Heart right ventricle (tissue), 16 donors: ENCODE data around the gene OMP. TPM values are rescaled to one million over a fixed set of nuclear protein-coding genes. Genes with fewer than 3 reads are reported as not detected.

ENCODE experiments used
- ATAC-seq, 8 donors: fragments of 200-7000 bp; cut with Tn5 transposase; one replicate each; pipeline ENCODE4 v1.9.1; 2020; ENCODE audit warnings: mild to moderate bottlenecking in 8 of 8, moderate library complexity in 8 of 8, moderate number of reproducible peaks in 1 of 8
- DNase-seq, 2 donors: peaks; one replicate each; pipeline ENCODE4 v3.0.0-alpha.2; 2020
- H3K27ac ChIP-seq, 10 donors: fragments of 200-600 bp; sonication (generic) in 2 of 10; one replicate each; pipeline versions ENCODE4 v1.5.0 to v1.8.0; 2020 to 2022; ENCODE audit warnings: mild to moderate bottlenecking in 3 of 10
- H3K27me3 ChIP-seq, 7 donors: fragments of 200-600 bp; one replicate each; pipeline ENCODE4 v1.8.0; 2021 to 2022; ENCODE audit warnings: mild to moderate bottlenecking in 2 of 7
- H3K36me3 ChIP-seq, 9 donors: fragments of 200-600 bp; sonication (generic) in 1 of 9; one replicate each; pipeline versions ENCODE4 v1.5.0 to v1.8.0; 2020 to 2022; ENCODE audit warnings: mild to moderate bottlenecking in 2 of 9
- H3K4me1 ChIP-seq, 9 donors: fragments of 200-600 bp; sonication (generic) in 1 of 9; one replicate each; pipeline versions ENCODE4 v1.5.0 to v1.8.0; 2020 to 2022; ENCODE audit warnings: mild to moderate bottlenecking in 4 of 9
- H3K4me3 ChIP-seq, 10 donors: fragments of 200-600 bp; sonication (generic) in 2 of 10; one replicate each; pipeline versions ENCODE4 v1.5.0 to v1.8.0; 2020 to 2022; ENCODE audit warnings: mild to moderate bottlenecking in 7 of 10, moderate library complexity in 2 of 10
- H3K9me3 ChIP-seq, 11 donors: fragments of 200-600 bp in 10 of 11; sonication (generic) in 2 of 11; one replicate each; pipeline versions ENCODE4 v1.5.0 to v1.8.0; 2013 to 2022; ENCODE audit warnings: mild to moderate bottlenecking in 2 of 11, control low read depth in 1 of 11, moderate library complexity in 1 of 11
- CTCF ChIP-seq, 9 donors: fragments of 200-600 bp; sonication (generic) in 2 of 9; IDR thresholded peaks; one replicate each; pipeline versions ENCODE4 v1.5.0 to v1.8.0; 2021 to 2022; ENCODE audit warnings: antibody characterized with exemption in 9 of 9, mild to moderate bottlenecking in 5 of 9, moderate library complexity in 1 of 9
- WGBS, 2 donors: extraction: QIAGEN DNeasy Blood & Tissue Kit; methylation state at CpG; one replicate each; pipeline ENCODE4 v1.1.7; 2013; ENCODE audit warnings: inconsistent platforms in 1 of 2; 5-methylcytosine and 5-hydroxymethylcytosine counted together
- intact Hi-C, 10 donors: fragments of 100-400 bp; cut with DNase I; formaldehyde crosslinking; loops; one replicate each; pipeline versions ENCODE4 v1.11.1 to v1.14.2; 2022
- polyA plus RNA-seq, 2 donors: library from polyadenylated mRNA; stranded (reverse); fragments of 200-250 nt; gene quantifications; one replicate each; pipeline ENCODE4 v1.2.3, GENCODE V29; 2013
- total RNA-seq, 10 donors: library from RNA; stranded (reverse); fragmentation: NEBNext Ultra II Directional in 3 of 10; extraction: Animal tissue kit (Norgen Biotek cat#: 25700) in 3 of 10; gene quantifications; one replicate each; pipeline versions ENCODE4 v1.2.1 to v1.2.4, GENCODE V29; 2021 to 2023
- donor health status: Arrhythmogenic right ventricular cardiomyopathy.
- donor health status: ischemic (EF 13 %, LVEDD 7.1; RV severe dilation, severe dysfunction).
- donor health status: healthy with polysubstance abuse.
- donor health status: DM: no; HTN: yes; CAD: no.
- donor health status: DM: no; HTN: no; CAD: no.
- donor health status: ischemic (EF 25% LVEDD 6.9; RV normal size, moderate dysfunction).
- donor health status: ischemic (EF 25% LVEDD 5.7; RV mildly dilated, moderate dysfunction).
- donor health status: healthy.
- donor health status: DM: yes; HTN: yes; CAD: no.
- donor health status: Ischemic cardiomyopathy.
- donor health status: ischemic (EF 35%, LVEDD 5.7; RV mildly dilated, moderate dysfunction).
- donor health status: nonischemic (EF 11% LVEDD 7.7; RV severe dilation, severe dysfunction).
- donor health status: DM: yes; HTN: yes; CAD: no.
- donor health status: PGD.
- donor health status: ischemic (EF 29% LVEDD 5.4; RV normal size, mild dysfunction).
- donor health status: nonischemic (EF 23%, LVEDD 6.1; RV moderate dilation, normal function).

OMP gene
- total and polyA plus RNA-seq, 12 donors, result 0.58 TPM; not detected in 11

- H3K27me3 ChIP-seq, result no peaks in the 10 kb centered on the region
- DNase-seq, result no peak
- TF ChIP-seq CTCF (IDR thresholded peaks at IDR 0.05), result no peak
- peaks cover 0 to 27% (median 0%) of the 10 kb centered on the region in 9 donors for H3K4me1 ChIP-seq
- intact Hi-C loops, result no loop called here
- peak in 3 of 8 donors; percentile 4 to 28 (median 17) for ATAC-seq
- peaks cover 0 to 3% (median 0%) of the 10 kb centered on the region in 9 donors for H3K36me3 ChIP-seq
- H3K27ac ChIP-seq, result no peak overlapping the region
- H3K9me3 ChIP-seq, result no peaks in the 10 kb centered on the region
- H3K4me3 ChIP-seq, result no peak overlapping the region
- WGBS, 2 donors, result 55 to 64% methylated on average over 11 of the region's 11 CpGs
Observed at GRCh38 chr11:77109236-77110019, 6.8 kb downstream of the OMP start.

GRCh38 chr11:77110836-77111235, 8.2 kb downstream of the OMP start:
- 85 to 94% methylated on average over 6 of the region's 6 CpGs for WGBS, 2 donors
- ATAC-seq, result no peak
- H3K4me3 ChIP-seq, result no peak overlapping the region
- TF ChIP-seq CTCF (IDR thresholded peaks at IDR 0.05), result no peak
- no peak overlapping the region for H3K27ac ChIP-seq
- H3K4me1 ChIP-seq, result peaks cover 0 to 27% (median 0%) of the 10 kb centered on the region in 9 donors
- no peaks in the 10 kb centered on the region for H3K27me3 ChIP-seq
- H3K9me3 ChIP-seq, result no peaks in the 10 kb centered on the region
- H3K36me3 ChIP-seq, result peaks cover 0 to 4% (median 0%) of the 10 kb centered on the region in 9 donors
- intact Hi-C loops, result no loop called here
- DNase-seq, result no peak

GRCh38 chr11:77111277-77111676, 8.6 kb downstream of the OMP start:
- Histone ChIP-seq H3K27me3 (no peaks in the 10 kb centered on the region), H3K36me3 (peaks cover 0 to 4% (median 0%) of the 10 kb centered on the region in 9 donors), H3K4me3 (no peak overlapping the region), H3K27ac (no peak overlapping the region), H3K4me1 (peaks cover 0 to 27% (median 0%) of the 10 kb centered on the region in 9 donors), H3K9me3 (no peaks in the 10 kb centered on the region)
- whole genome bisulfite sequencing, 2 donors, result 88 to 92% methylated on average over 3 of the region's 3 CpGs
- intact Hi-C loops, result no loop called here
- TF ChIP-seq CTCF (IDR thresholded peaks at IDR 0.05), result no peak
- ATAC-seq (no peak), DNase-seq (no peak)

- intact Hi-C loops, result no loop called here
- TF ChIP-seq CTCF (IDR thresholded peaks at IDR 0.05), result no peak
- H3K27ac ChIP-seq, result no peak overlapping the region
- H3K27me3 ChIP-seq, result no peaks in the 10 kb centered on the region
- H3K9me3 ChIP-seq, result no peaks in the 10 kb centered on the region
- no peak for ATAC-seq
- H3K36me3 ChIP-seq, result peaks cover 0 to 7% (median 0%) of the 10 kb centered on the region in 9 donors
- 93 to 98% methylated on average over 6 of the region's 6 CpGs for WGBS, 2 donors
- peaks cover 0 to 27% (median 0%) of the 10 kb centered on the region in 9 donors for H3K4me1 ChIP-seq
- H3K4me3 ChIP-seq, result no peak overlapping the region
- DNase-seq, result no peak
Observed at GRCh38 chr11:77111946-77112345, 9.3 kb downstream of the OMP start.
